ENCODE results near the gene ELMO1.

ELMO1 gene

GRCh38 chr7:37209195-37209594 is 239.5 kb downstream of the ELMO1 start:
- DNase-seq = no peak

- DNase-seq = peak; percentile 84
Observed at GRCh38 chr7:37208528-37208927, 240.1 kb downstream of the ELMO1 start.

GRCh38 chr7:37206192-37206591 is 242.5 kb downstream of the ELMO1 start:
- DNase-seq = no peak

GRCh38 chr7:37205451-37205850 is 243.2 kb downstream of the ELMO1 start:
- DNase-seq = no peak

- no peak for DNase-seq
Observed at GRCh38 chr7:37201876-37202198, 246.8 kb downstream of the ELMO1 start.

GRCh38 chr7:37201003-37201875 is 247.4 kb downstream of the ELMO1 start:
- DNase-seq = peak; percentile 68

GRCh38 chr7:37198906-37199485 is 249.7 kb downstream of the ELMO1 start:
- peak; percentile 66 for DNase-seq

GRCh38 chr7:37198041-37198905 is 250.4 kb downstream of the ELMO1 start:
- no peak for DNase-seq

GRCh38 chr7:37197108-37197507 is 251.6 kb downstream of the ELMO1 start:
- DNase-seq = no peak

GRCh38 chr7:37196676-37197075 is 252.0 kb downstream of the ELMO1 start:
- no peak for DNase-seq

GRCh38 chr7:37195388-37195787 is 253.3 kb downstream of the ELMO1 start:
- DNase-seq = no peak

GRCh38 chr7:37194943-37195342 is 253.7 kb downstream of the ELMO1 start:
- no peak for DNase-seq

GRCh38 chr7:37193775-37194135 is 254.9 kb downstream of the ELMO1 start:
- no peak for DNase-seq

- no peak for DNase-seq
Observed at GRCh38 chr7:37193087-37193774, 255.4 kb downstream of the ELMO1 start.

GRCh38 chr7:37191797-37192196 is 256.9 kb downstream of the ELMO1 start:
- DNase-seq = no peak

GRCh38 chr7:37187179-37187578 is 261.5 kb downstream of the ELMO1 start:
- no peak for DNase-seq

GRCh38 chr7:37186753-37187152 is 261.9 kb downstream of the ELMO1 start:
- no peak for DNase-seq

GRCh38 chr7:37181550-37181932 is 267.1 kb downstream of the ELMO1 start:
- DNase-seq = no peak

- no peak for DNase-seq
Observed at GRCh38 chr7:37180828-37181549, 267.7 kb downstream of the ELMO1 start.

- DNase-seq = no peak
Observed at GRCh38 chr7:37176079-37176478, 272.6 kb downstream of the ELMO1 start.

GRCh38 chr7:37174460-37174859 is 274.2 kb downstream of the ELMO1 start:
- DNase-seq = no peak

- DNase-seq = no peak
Observed at GRCh38 chr7:37173670-37174069, 275.0 kb downstream of the ELMO1 start.

- no peak for DNase-seq
Observed at GRCh38 chr7:37162106-37162505, 286.6 kb downstream of the ELMO1 start.
